Prostate gland (tissue), 2 donors: Measurements from ENCODE around the gene MEF2B.

Experiments
- POLR2A ChIP-seq: fragments of 450-650 bp; IDR thresholded peaks from one replicate; pipeline ENCODE4 v1.6.1; 2016; ENCODE audit warnings: antibody characterized with exemption, mild to moderate bottlenecking
- TF ChIP-seq, protein P1 (sequence below), 4 experiments: fragments of 200-600 bp in 2 of 4; fragments of 450-650 bp in 2 of 4; sonication (generic) in 2 of 4; IDR thresholded peaks; 1 replicate in 3 of 4; 2 replicates in 1 of 4; pipeline ENCODE4 v1.5.1; 2016 to 2019; ENCODE audit warnings: antibody characterized with exemption in 4 of 4, mild to moderate bottlenecking in 2 of 4, moderate library complexity in 2 of 4

DNA sequence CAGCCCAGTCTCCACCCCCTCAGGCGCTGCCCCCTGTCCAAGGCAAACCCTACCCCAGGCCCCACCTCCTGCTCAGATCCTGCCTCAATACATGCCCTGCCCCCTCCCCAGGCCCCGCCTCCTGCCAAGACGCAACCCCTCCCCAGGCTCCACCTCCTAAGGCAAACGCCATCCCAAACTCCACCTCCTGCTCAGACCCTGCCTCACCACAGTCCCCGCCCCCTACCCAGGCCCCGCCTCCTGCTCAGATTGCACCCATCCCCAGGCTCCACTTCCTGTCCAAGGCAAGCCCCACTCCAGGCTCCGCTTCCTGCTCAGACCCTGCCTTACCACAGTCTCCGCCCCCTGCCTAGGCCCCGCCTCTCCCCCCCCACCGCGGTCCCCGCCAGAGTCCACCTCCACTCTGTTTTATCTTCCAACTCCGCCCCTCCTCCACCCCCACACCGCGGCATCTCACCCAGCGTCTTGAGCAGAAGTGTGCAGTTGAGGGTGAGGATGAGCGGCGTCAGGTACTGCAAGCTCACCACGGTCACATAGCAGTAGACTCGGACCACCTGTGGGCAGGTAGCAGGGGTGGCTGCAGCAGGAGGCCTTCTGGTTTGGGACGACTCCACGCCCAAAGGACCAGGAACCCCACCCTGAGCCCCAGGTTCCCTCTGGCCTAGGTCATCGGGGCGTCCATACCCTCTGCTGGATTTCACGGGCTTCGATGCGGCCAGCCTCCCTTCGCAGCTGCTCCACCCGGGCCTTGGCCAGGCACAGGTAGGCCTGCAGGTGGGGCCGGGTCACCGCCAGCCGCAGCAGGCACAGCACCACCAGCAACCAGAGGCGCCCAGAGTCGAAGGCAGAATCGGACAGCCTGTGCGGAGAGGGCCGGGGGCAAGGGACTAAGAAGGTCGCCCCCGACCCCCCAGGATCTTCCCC is 49.5 kb downstream of the MEF2B start:
- TF ChIP-seq, protein P1, sequence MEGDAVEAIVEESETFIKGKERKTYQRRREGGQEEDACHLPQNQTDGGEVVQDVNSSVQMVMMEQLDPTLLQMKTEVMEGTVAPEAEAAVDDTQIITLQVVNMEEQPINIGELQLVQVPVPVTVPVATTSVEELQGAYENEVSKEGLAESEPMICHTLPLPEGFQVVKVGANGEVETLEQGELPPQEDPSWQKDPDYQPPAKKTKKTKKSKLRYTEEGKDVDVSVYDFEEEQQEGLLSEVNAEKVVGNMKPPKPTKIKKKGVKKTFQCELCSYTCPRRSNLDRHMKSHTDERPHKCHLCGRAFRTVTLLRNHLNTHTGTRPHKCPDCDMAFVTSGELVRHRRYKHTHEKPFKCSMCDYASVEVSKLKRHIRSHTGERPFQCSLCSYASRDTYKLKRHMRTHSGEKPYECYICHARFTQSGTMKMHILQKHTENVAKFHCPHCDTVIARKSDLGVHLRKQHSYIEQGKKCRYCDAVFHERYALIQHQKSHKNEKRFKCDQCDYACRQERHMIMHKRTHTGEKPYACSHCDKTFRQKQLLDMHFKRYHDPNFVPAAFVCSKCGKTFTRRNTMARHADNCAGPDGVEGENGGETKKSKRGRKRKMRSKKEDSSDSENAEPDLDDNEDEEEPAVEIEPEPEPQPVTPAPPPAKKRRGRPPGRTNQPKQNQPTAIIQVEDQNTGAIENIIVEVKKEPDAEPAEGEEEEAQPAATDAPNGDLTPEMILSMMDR (IDR thresholded peaks at IDR 0.05) = no peak
- no peak for TF ChIP-seq POLR2A
